Lower leg skin (tissue), 3 donors: ENCODE measurements around the gene PSMD5.

Source experiments
- POLR2A ChIP-seq, 2 donors: fragments of 450-650 bp; IDR thresholded peaks; one replicate each; pipeline ENCODE4 v1.6.1; 2016 to 2017; ENCODE audit warnings: antibody characterized with exemption in 2 of 2, mild to moderate bottlenecking in 1 of 2, moderate library complexity in 1 of 2
- TF ChIP-seq, protein P1 (sequence below), 3 donors: fragments of 450-650 bp; IDR thresholded peaks; one replicate each; pipeline ENCODE4 v1.5.1; 2016; ENCODE audit warnings: antibody characterized with exemption in 3 of 3, mild to moderate bottlenecking in 3 of 3, moderate library complexity in 2 of 3

DNA sequence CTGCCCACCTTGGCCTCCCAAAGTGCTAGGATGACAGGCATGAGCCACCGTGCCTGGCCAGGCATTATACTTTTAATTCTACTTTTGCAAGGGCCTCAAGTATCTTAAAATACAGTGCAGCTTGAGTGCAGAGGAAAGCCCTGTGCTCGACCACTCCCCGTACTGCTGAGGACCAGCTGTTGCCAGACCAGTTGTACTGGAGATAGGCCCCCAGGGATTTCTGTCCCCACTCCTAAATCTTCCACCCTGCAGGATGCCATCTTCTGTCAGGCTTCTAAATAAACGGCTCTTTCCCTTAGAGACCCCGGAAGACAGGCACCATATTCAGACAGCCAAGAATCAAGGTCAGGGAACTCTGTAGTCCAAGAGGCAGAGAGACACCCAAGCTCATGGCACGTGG, 16.6 kb upstream of the PSMD5 start:
- TF ChIP-seq, protein P1, sequence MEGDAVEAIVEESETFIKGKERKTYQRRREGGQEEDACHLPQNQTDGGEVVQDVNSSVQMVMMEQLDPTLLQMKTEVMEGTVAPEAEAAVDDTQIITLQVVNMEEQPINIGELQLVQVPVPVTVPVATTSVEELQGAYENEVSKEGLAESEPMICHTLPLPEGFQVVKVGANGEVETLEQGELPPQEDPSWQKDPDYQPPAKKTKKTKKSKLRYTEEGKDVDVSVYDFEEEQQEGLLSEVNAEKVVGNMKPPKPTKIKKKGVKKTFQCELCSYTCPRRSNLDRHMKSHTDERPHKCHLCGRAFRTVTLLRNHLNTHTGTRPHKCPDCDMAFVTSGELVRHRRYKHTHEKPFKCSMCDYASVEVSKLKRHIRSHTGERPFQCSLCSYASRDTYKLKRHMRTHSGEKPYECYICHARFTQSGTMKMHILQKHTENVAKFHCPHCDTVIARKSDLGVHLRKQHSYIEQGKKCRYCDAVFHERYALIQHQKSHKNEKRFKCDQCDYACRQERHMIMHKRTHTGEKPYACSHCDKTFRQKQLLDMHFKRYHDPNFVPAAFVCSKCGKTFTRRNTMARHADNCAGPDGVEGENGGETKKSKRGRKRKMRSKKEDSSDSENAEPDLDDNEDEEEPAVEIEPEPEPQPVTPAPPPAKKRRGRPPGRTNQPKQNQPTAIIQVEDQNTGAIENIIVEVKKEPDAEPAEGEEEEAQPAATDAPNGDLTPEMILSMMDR (IDR thresholded peaks at IDR 0.05): no peak
- no peak for TF ChIP-seq POLR2A (IDR thresholded peaks at IDR 0.05)
